MM.1S (cell line): ENCODE data around the gene SYNE1.

Experiments used
- DNase-seq: peaks from one replicate; pipeline ENCODE4 v3.0.0-alpha.2; 2015
- H2AFZ ChIP-seq: fragments of 300-600 bp; sonication (generic); 2 replicates; pipeline ENCODE4 v1.6.0; 2016; ENCODE audit warnings: antibody characterized with exemption, low read length
- H3F3A ChIP-seq: fragments of 300-600 bp; sonication (generic); 2 replicates; pipeline ENCODE4 v1.6.1; 2016; ENCODE audit warnings: mild to moderate bottlenecking, antibody characterized with exemption, low read length, moderate library complexity, mixed read lengths; ENCODE audit not compliant: insufficient read depth
- H3K27ac ChIP-seq: fragments of 300-600 bp; sonication (generic); 2 replicates; pipeline ENCODE4 v1.5.1; 2016; ENCODE audit warnings: mild to moderate bottlenecking, low read length
- H3K27me3 ChIP-seq: fragments of 300-600 bp; sonication (generic); replicated peaks from 2 replicates; pipeline ENCODE4 v1.6.0; 2016; ENCODE audit warnings: low read length; ENCODE audit not compliant: insufficient read depth
- H3K36me3 ChIP-seq: fragments of 300-600 bp; sonication (generic); replicated peaks from 2 replicates; pipeline ENCODE4 v1.6.1; 2016; ENCODE audit warnings: mild to moderate bottlenecking, low read length, mixed read lengths; ENCODE audit not compliant: insufficient read depth
- H3K4me1 ChIP-seq: fragments of 300-600 bp; sonication (generic); 2 replicates; pipeline ENCODE4 v1.6.1; 2016; ENCODE audit warnings: low read length, mixed read lengths
- H3K4me2 ChIP-seq: fragments of 300-600 bp; sonication (generic); 2 replicates; pipeline ENCODE4 v1.6.0; 2016; ENCODE audit warnings: low read depth, low read length
- H3K4me3 ChIP-seq: fragments of 300-600 bp; sonication (generic); 2 replicates; pipeline ENCODE4 v1.5.1; 2016; ENCODE audit warnings: low read length, mixed read lengths
- H3K79me2 ChIP-seq: fragments of 300-600 bp; sonication (generic); 2 replicates; pipeline ENCODE4 v1.6.1; 2016; ENCODE audit warnings: mixed run types, low read length, mixed read lengths
- H3K9ac ChIP-seq: fragments of 300-600 bp; sonication (generic); 2 replicates; pipeline ENCODE4 v1.6.1; 2016; ENCODE audit warnings: low read length, mixed read lengths
- H3K9me2 ChIP-seq: fragments of 300-600 bp; sonication (generic); replicated peaks from 2 replicates; pipeline ENCODE4 v1.6.1; 2016; ENCODE audit warnings: mild to moderate bottlenecking, low read length, mixed read lengths; ENCODE audit not compliant: insufficient read depth
- H3K9me3 ChIP-seq: fragments of 300-600 bp; sonication (generic); replicated peaks from 2 replicates; pipeline ENCODE4 v1.6.1; 2016; ENCODE audit warnings: mild to moderate bottlenecking, low read length, mixed read lengths; ENCODE audit not compliant: insufficient read depth
- H4K20me1 ChIP-seq: fragments of 300-600 bp; sonication (generic); 2 replicates; pipeline ENCODE4 v1.6.1; 2016; ENCODE audit warnings: mild to moderate bottlenecking, low read length, moderate library complexity, mixed read lengths; ENCODE audit not compliant: insufficient read depth
- CTCF ChIP-seq: fragments of 300-600 bp; sonication (generic); IDR thresholded peaks from 2 replicates; pipeline ENCODE4 v1.5.1; 2016; ENCODE audit warnings: antibody characterized with exemption, low read length, mixed read lengths
- EZH2 ChIP-seq: fragments of 300-600 bp; sonication (generic); optimal IDR thresholded peaks from 2 replicates; pipeline ENCODE3; 2017; ENCODE audit warnings: low read depth, mild to moderate bottlenecking, antibody characterized with exemption, low read length, mixed read lengths
- EZH2phosphoT487 ChIP-seq: fragments of 300-600 bp; sonication (generic); IDR thresholded peaks from 2 replicates; pipeline ENCODE4 v1.6.1; 2018; ENCODE audit warnings: antibody characterized with exemption, low read length

SYNE1 gene

GRCh38 chr6:152118224-152118623, 518.9 kb downstream of the SYNE1 start:
- H3K4me1 ChIP-seq, result peaks cover 12% of the 10 kb centered on the region; the same call in 1 of the 2 replicates
- no peak for DNase-seq
- H3K27ac ChIP-seq, result peak overlapping the region; percentile 55; the same call in 1 of the 2 replicates
- no peaks in the 10 kb centered on the region for H3K27me3 ChIP-seq
- no peak overlapping the region for H2AFZ ChIP-seq
- no peaks in the 10 kb centered on the region for H4K20me1 ChIP-seq
- H3K9ac ChIP-seq, result peak overlapping the region; percentile 9; the same call in 1 of the 2 replicates
- peak overlapping the region; percentile 63; the same call in 1 of the 2 replicates for H3K4me2 ChIP-seq
- H3K36me3 ChIP-seq, result no peaks in the 10 kb centered on the region
- H3K4me3 ChIP-seq, result no peak overlapping the region
- no peaks in the 10 kb centered on the region for H3K9me2 ChIP-seq
- H3F3A ChIP-seq, result peaks cover 7% of the 10 kb centered on the region
- no peaks in the 10 kb centered on the region for H3K79me2 ChIP-seq
- H3K9me3 ChIP-seq, result no peaks in the 10 kb centered on the region
- TF ChIP-seq CTCF, result no peak
- TF ChIP-seq EZH2, result no peak
- no peak for TF ChIP-seq EZH2phosphoT487

- peak; percentile 71 for DNase-seq
- no peaks in the 10 kb centered on the region for H4K20me1 ChIP-seq
- H3K4me2 ChIP-seq, result peak overlapping the region; percentile 63
These were observed 519.7 kb downstream of the SYNE1 start for GRCh38 chr6:152117156-152118133.

More at GRCh38 chr6:152117156-152118133, 519.7 kb downstream of the SYNE1 start:
- Histone ChIP-seq H3K9ac (peak overlapping the region; percentile 20; the same call in 1 of the 2 replicates), H2AFZ (0 out of 2 replicates have a peak overlapping the region, but pooled peaks have one; percentile 46), H3K4me3 (peak overlapping the region; percentile 23; the same call in 1 of the 2 replicates), H3K4me1 (peaks cover 12% of the 10 kb centered on the region; the same call in 1 of the 2 replicates), H3K9me3 (no peaks in the 10 kb centered on the region), H3K27me3 (no peaks in the 10 kb centered on the region), H3F3A (peaks cover 7% of the 10 kb centered on the region), H3K36me3 (no peaks in the 10 kb centered on the region), H3K79me2 (no peaks in the 10 kb centered on the region), H3K27ac (peak overlapping the region; percentile 55; the same call in 1 of the 2 replicates), H3K9me2 (no peaks in the 10 kb centered on the region)
- no peak for TF ChIP-seq EZH2phosphoT487
- TF ChIP-seq EZH2, result no peak
- TF ChIP-seq CTCF, result no peak
